Stimulated activated CD4-positive, alpha-beta T cell treated with anti-CD3 and anti-CD28 coated beads, TNF-alpha, amount 100 ng/mL, for 4 hours (primary cell): ENCODE data around the gene GNAZ.

ENCODE experiments used
- DNase-seq, 3 experiments: peaks; one replicate each; pipeline ENCODE4 v3.0.0-alpha.2; 2020; ENCODE audit warnings: low read depth in 3 of 3

GNAZ gene

GRCh38 chr22:23155143-23155542 lies 84.8 kb downstream of the GNAZ start:
- no peak for DNase-seq

- DNase-seq = no peak
These were observed 85.5 kb downstream of the GNAZ start for GRCh38 chr22:23155831-23156230.

DNA sequence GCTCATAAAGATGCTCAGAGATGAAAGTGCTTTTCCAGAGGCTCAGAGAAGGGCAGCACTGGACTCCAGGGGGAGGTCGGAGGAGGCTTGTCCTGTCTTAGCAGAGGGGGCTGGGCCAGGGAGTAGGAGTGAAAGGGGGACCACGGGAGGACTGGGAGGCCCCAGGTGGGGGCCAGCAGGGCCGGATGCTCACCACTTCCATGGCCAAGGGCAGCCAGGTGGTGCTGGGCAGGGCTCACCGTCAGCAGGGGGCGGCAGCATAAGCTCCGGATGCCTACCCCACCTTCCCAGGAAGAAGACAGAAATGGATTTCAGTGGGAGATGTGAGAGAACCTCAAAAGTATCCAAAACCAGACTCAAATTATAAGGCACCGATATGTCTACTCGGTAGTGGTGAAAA lies 86.0 kb downstream of the GNAZ start:
- DNase-seq = no peak

- no peak for DNase-seq
These were observed 87.5 kb downstream of the GNAZ start for GRCh38 chr22:23157560-23158515.

DNA sequence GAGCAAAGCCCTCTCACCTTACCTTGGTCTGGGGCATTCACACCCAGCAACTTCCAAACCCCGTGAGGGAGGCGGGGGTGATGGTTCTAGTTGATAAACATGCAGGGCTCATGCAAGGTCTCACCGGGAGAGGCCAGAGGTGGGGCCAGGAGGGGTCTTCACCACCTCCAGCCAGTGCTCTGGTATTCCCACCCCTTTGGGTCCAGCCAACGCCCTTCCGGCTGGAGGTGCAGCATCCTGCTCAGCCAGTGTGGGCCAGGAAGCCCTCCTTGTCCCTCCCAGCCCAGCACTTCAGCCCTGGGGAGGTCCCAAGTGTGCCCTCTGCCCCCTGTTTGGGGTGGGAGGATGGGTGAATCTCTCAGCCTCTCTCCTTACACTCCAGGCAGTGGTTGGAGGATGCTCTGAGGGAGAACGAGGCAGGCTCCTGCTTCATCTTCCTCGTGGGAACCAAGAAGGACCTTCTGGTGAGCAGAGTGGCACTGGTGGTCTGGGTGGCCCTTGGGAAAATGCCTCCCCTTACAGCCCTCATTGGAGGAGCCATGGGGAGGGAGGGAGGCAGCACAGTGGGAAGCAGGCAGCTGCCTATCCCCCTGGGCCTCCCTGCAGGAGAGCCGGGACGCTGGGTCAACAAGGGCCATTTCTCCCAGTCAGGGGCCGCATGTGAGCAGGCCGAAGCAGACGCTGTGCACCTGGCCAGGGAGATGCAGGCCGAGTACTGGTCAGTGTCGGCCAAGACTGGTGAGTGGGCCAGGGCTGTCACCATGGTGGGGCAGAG lies 88.4 kb downstream of the GNAZ start:
- DNase-seq = no peak

DNA sequence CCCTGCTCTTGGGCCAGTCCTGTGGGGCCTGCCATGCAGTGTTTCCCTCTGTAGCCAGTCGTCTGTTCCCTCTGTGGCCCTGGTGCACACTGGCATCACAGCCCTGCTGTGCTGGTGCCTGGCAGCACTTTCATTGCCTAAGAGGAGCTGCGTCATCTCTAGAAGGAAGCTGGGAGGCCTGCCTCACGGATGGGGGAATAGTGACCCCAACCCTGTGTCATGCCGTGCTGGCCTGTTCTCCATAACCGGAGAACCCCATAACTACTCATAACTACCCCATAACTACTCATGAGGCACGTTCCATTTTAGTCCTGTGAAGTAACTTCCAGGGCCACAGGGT lies 88.9 kb downstream of the GNAZ start:
- no peak for DNase-seq

- no peak for DNase-seq
These were observed 90.7 kb downstream of the GNAZ start for GRCh38 chr22:23161029-23161428.

GRCh38 chr22:23161574-23161973 lies 91.3 kb downstream of the GNAZ start:
- DNase-seq = no peak

GRCh38 chr22:23163665-23164064 lies 93.3 kb downstream of the GNAZ start:
- no peak for DNase-seq

DNA sequence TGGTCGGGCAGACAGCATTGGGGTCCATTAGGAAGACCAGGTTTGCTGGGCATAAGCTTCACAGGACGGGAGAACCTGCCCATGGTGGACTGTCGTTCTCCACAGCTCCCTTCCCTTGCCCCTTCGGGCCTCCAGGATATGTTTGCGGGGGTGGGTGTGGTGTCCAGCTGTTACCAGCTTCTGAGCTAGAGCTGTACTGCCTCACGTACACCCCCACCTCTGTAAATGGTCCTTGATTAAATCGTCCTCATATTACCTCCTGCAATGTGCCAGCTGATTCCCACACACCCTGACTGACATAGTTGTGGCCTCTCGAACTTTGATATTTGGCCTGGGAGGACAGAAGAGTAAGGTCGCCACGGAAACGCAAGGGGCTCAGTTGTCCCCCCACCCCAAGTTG lies 93.8 kb downstream of the GNAZ start:
- no peak for DNase-seq

- DNase-seq = no peak
These were observed 95.9 kb downstream of the GNAZ start for GRCh38 chr22:23166042-23166831.

- DNase-seq = no peak
These were observed 96.7 kb downstream of the GNAZ start for GRCh38 chr22:23166841-23167616.

- DNase-seq = no peak
These were observed 98.2 kb downstream of the GNAZ start for GRCh38 chr22:23168391-23169042.

- DNase-seq = no peak
These were observed 98.7 kb downstream of the GNAZ start for GRCh38 chr22:23169043-23169406.
